Iris pigment epithelial cell (primary cell): ENCODE measurements around the gene GYG1.

ENCODE experiments used
- DNase-seq: peaks from one replicate; pipeline ENCODE4 v3.0.0-alpha.2; 2011; ENCODE audit warnings: low read depth

Gene GYG1

DNA sequence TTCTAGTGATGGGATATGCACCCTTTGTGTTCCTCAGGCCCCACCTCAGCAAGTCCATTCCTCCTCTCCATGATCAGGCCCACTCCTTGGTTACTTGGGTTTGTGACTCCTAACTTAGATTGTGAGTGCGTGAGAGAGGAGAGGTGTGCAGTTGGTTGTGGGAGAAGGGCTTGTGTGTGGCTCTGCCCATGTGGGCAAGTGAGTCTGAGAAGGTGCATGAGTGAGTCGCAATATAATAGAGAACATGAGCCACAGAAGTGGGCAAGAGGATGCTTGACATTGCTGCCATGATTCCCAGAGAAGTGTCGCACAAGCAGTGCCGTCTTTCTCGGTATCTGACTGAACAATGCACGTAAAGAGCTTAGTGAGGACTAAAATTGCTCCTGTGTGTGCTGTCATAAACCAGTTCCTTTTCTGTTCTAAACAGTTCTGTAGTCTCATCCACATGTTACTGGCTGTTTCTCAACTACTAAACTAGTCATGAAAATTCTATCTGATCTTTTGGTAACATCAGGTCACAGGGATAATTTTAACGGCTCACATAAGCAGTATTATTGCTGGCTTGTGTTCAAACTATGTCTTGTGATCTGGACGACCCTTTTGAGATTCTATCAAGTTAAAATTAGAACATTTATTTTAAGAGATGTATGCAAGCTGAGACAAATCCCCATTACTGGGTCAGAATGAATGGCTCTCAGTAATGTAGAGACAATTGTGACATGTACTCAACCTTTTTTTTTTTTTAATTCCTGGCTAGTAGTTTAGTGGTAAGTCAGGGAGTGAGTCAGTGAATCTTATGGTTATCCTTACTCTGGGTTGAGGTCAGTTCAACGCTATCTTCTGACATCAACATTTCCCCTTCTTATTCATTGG, 25.6 kb downstream of the GYG1 start:
- peak; percentile 97 for DNase-seq

DNA sequence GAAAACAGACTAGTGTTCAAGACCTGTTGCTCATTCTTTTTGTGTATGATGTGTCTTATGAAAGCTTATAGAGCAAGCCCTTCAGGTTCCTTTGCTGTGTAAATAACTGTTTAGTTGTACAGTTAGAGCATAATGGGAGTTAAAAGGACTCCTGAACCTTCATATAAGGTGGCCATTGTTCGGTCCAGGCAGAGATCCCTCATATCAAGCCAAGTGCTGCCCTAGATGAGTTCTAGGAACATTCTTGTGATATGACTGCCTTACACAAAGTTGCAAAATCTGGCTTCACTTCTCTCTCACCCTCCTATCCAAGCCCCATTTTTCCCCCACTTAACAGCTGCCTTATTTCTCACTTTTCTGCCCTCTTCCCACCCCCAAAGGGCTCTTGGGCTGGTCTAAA, 26.9 kb downstream of the GYG1 start:
- peak; percentile 88 for DNase-seq

DNA sequence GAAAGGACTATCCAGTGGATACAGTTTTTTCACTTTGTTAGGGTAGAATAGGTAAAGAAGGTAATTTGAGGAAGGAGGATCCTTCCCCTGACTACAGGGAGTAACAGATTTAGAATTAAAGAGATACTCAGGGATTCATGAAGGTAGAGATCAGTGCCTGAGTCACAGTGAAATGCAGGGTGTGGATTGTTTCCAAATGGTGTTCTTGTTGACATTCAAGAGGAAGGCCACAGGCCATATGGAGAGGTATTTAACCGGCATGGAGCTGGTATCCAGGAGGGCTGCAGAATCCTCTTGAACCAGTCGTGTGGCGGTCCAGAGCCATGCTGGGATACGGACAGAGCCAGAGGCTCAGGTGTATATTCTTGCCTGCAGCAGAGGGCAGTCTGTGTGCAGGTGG, 28.2 kb downstream of the GYG1 start:
- DNase-seq, result peak; percentile 49

DNA sequence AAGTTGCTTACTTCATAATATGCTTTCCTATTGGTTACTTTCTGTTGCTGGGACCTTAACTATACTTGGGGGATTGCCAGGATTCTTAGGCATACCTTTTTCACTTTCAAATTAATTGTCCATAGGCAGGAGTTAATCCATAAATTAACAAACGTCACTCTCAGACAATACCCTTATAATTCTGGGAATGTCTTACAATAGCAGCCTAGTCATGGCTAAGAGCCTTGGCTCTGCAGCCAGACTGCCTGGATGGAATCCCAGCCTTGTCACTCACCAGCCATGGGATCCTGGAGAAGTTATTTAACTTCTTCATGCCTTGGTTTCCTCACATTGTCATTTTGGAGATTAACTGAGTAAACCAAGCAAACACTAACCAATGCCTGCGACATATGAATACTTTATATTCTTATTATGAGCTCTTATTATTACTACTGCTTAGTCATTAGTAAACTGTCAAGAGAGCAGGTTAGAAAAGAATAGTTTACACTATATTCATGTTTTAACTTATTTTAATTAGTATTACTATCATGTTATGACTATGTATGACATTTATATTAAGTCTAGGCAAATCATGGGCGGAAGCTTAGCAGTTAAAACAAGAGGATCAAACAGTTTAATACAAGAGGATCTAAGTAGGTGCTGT, 29.0 kb downstream of the GYG1 start:
- DNase-seq, result no peak

DNA sequence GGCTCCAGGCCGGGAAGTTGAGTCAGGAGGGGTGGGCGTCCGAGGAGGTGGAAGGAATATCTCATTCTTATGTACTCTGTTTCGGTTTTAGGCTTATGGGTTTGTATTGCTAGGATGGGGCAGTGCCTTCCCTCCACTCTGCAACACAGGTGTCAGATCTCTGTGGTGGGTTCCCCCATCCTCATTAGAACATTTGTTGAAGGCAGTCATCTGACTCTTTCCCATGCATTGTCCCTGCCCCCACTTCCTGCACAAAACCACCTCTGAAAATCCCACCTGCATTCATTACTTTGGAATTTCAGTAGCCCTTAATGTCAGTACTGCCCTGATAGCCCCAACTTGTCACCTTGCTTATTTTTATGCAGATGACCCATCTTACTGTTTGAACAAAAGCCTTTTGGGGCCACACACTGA, 29.5 kb downstream of the GYG1 start:
- DNase-seq, result no peak

DNA sequence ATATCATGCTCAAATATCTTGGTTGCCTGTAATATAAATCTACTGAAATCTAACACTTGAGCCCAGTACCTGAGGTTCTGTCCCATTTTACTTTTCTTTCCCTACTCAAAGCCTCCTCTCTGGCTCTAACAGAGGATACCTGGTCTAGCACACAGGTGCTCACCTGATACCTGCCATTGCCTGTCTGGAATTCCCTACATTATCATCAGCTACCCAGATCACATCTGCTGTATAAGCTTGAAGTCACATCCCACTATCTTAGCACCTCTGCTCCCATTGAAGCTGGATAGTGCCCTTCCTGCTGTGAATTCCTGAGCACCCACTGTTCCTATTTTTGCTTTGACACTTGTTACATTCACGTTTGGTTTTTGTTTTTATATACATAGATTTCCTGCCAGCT, 30.5 kb downstream of the GYG1 start:
- no peak for DNase-seq

DNA sequence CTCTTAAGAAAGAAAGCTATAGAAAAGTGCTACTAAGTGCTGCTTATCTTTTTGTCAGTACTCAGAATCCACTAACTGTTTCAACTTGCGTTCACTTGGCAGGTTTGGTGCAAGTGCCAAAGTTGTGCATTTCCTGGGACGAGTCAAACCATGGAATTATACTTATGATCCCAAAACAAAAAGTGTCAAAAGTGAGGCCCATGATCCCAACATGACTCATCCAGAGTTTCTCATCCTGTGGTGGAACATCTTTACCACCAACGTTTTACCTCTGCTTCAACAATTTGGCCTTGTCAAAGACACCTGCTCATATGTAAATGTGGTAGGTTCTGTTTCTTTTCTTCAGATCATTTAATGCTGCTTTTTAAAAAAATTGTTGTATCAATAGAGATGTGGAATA, 32.6 kb downstream of the GYG1 start:
- DNase-seq, result no peak

DNA sequence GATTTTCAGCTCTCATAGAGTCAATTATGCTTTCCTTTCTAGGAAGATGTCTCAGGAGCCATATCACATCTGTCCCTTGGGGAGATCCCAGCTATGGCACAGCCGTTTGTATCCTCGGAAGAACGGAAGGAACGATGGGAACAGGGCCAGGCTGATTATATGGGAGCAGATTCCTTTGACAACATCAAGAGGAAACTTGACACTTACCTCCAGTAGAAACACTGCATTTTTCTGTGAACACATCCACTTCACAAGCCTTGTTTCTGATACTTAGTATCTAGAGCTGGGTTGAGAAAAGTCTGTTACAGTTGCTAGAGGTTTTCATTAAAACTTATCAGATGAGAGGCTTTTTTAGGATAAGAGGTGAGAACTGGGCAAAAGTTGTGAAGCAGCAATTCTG, 35.4 kb downstream of the GYG1 start:
- DNase-seq, result no peak

DNA sequence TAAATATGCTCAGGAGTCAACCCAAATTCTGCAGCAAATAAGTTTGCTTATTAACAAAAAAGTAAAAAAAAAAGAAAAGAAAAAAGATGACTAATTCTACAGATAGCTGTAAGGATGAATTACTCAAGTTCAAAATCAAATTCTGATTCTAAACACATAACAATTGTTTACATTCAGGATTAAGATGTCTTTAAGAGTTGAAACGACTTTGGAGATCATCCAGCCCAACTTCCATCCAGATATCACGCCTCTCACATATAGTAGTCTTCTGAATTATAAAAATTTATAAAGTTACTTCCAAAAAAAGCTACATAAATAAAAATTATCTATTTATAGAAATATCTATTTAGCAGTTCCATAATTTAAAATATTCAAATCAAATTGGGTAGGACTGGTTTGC, 39.8 kb downstream of the GYG1 start:
- DNase-seq, result no peak

DNA sequence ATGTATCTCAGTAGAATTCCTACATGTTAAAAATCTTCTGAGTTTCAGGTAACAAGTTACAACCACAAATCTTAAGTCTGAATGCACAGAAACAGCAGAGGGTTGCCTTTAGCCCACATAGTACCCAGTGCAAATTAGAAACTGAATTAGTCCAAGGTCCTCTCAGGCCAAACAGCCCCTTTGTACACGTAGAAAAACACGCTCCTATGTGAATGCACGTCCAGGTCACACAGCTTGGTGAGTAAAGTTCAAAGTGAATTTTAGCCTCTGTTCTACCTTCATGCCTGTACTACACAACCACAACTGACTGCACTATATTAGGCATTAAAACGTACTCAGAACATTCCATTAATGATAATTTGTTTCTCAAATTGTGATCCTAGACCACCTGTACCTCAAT, 46.3 kb downstream of the GYG1 start:
- DNase-seq, result no peak

DNA sequence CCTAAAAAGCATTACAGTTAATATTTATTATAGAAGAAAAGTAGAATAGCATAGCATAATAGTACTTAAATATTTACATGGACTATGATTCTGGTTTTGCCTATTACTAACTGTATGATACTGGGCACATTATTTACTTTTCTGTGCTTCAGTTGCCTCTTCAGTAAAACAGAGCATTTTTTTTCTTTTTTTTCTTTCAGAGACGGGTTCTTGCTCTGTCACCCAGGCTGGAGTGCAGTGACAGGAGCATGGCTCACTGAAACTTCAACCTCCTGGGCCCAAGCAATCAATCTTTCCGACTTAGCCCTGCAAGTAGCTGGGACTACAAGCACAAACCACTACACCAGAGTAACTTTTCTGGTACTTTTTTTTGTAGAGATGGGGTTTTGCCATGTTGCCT, 47.0 kb downstream of the GYG1 start:
- no peak for DNase-seq

DNA sequence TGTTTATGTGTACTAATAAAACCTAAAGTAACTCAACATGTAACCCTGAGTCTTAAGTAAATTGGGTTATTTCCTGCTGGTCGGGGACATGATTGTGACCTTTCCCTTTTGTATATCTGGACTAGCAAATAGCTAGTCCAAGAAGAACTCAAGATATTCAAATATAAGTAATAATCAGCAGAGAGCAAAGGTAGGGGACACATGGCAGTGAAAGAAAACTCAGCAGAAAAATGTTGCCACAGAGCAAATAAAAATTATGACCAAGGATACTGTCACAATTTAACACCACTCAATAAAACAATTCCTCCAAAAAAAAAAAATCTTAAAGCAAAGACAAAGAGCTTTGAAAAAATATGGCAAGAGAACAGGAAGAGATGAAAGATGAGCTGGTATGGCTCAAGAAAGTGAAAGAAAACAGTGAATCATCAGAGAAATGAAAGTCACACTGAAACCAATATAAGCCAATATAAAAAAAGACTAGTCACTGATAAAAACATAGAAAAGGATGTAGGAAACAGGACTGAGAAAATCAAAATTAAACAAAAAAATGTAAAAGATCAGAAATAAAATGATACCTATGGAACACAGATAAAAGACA, 51.5 kb downstream of the GYG1 start:
- peak; percentile 79 for DNase-seq

DNA sequence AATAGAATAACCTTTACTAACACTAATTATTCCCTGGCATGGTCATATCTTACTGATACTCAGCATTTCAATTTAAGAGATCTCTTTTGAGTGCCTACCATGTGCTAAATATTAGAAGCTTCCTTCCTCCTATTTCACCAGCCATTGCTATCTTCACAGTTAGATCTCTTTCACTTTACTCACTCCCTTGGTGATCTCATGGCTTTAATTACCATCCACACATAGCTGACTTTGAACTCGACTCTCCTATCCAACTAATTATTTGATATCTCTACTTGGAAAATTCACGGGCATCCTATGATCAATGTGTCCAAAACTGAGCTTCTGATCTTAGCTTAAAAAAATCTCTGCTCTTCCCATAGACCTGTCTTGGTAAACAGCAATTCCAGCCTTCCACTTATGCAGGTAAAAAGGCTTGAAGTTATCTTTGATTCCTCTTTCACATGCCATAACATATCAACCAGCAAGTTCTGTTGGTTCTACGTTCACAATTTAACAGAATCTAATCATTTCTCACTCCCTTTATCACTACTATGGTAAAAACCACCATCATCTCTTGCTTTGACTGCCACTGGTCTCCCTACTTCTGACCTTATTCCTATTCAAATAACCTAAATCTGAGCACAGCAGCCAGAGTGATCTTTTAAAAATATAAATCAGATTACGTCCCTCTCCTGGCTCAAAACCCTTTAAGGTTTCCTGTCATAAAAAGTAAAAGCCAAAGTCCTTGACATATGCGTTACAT, 53.2 kb downstream of the GYG1 start:
- no peak for DNase-seq

DNA sequence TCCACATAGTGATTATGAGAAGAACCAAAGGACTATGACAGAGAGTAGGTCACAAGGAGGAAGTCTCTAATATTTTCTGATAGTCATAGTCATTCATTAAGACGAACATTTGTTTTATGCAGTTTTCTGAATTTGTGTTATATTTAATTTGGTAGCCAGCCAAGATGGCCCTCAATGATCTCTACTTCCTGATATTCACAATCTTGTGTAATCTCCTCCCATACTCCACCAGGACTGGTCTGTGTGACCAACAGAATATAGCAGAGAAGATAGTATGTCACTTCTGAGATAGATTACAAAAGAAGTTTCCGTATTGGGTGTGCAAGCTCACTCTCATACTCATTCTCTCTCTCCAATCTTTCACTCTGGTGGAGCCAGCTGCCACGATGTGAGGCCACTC, 64.2 kb downstream of the GYG1 start:
- peak; percentile 26 for DNase-seq

DNA sequence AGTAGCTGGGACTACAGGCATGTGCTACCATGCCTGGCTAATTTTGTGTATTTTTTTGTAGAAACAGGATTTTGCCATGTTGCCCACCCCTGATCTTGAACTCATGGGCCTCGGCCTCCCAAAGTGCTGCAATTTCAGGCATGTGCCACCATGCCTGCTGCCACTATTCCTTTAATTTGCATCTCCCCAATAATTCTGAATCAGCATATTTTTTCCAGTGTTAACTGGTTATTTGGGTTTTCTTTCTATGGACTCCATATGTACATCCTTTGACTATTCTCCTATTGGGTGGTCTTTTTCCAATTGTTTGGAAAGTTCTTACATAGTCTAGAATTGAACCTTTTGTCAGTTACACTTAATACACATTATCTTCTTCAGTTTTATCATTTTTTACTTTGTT, 66.9 kb downstream of the GYG1 start:
- DNase-seq, result no peak

DNA sequence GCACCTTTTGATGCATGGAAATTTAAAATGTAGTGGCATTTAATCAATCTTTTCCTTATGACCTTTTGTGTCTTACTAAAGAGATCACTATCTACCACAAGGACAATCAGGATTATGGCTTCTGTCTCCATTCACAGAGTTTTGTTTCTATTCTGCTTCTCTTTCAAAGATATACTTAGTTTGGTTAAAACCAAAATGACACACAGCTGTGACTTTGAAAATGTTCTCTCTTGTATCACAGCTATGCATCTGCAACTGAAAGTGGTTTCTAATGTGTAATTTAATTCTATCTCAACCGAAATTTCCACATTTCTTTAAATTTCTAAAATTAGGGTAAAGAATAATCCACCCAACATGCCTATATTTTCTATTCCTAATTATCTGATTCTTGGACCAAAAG, 67.3 kb downstream of the GYG1 start:
- DNase-seq, result no peak

DNA sequence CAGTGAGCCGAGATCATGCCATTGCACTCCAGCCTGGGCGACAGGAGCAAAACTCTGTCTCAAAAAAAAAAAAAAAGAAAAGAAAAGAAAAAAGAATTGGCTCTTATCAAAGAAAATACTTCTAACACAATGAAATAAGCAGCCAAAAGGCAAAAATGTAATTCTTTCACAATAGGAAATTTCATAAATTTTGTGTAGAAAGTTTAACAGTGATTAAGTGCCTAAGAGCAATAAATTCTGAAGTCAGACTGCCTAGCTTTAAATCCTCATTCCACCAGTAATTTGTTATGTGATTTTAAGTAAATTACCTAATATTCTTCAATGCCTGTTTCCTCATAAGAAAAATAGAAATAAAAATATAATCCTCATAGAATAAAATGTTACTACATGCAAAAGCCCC, 70.4 kb downstream of the GYG1 start:
- DNase-seq, result no peak

DNA sequence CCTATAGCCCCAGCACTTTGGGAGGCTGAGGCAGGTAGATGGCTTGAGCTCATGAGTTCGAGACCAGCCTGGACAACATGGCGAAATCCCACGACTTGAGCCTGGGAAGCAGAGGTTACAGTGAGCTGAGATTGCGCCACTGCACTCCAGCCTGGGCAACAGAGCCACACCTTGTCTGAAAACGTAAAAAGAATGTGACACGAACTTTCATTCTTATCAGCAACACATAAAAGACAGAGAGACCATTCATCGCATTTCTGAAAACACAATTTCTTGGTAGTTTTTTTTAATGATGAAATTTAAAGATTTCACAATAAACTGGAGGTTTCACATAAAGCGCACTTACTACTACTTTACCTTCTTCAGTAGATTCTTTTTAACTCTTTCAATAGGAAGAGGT, 76.5 kb downstream of the GYG1 start:
- DNase-seq, result no peak
